SKM-1 (cell line): ENCODE results near the gene EGR1.

ENCODE experiments used
- DNase-seq: peaks from one replicate; lab custom pipeline; 2025; ENCODE audit not compliant: unreplicated experiment; lab: John Stamatoyannopoulos, UW

Gene EGR1

GRCh38 chr5:138465261-138466124, at the start of gene EGR1:
Gene EGR1 (plus strand): TSS chr5:138465479. CDS start chr5:138465762, 283 bp downstream.
- peak; percentile 86 for DNase-seq

- DNase-seq = no peak
Measured at GRCh38 chr5:138418444-138418843, 46.8 kb upstream of the EGR1 start.

- DNase-seq = no peak
Measured at GRCh38 chr5:138425079-138425478, 40.2 kb upstream of the EGR1 start.

GRCh38 chr5:138435943-138436342, 29.3 kb upstream of the EGR1 start:
- DNase-seq = no peak

GRCh38 chr5:138438003-138438723, 27.1 kb upstream of the EGR1 start:
- DNase-seq = no peak

- no peak for DNase-seq
Measured at GRCh38 chr5:138438724-138439476, 26.4 kb upstream of the EGR1 start, which contains the start of gene REEP2. Gene REEP2 (plus strand): TSS chr5:138439057. CDS start chr5:138439209, 152 bp downstream.

- DNase-seq = no peak
Measured at GRCh38 chr5:138439477-138440158, 25.7 kb upstream of the EGR1 start.

- no peak for DNase-seq
Measured at GRCh38 chr5:138440159-138441073, 24.9 kb upstream of the EGR1 start.

- no peak for DNase-seq
Measured at GRCh38 chr5:138441221-138441620, 24.1 kb upstream of the EGR1 start.

GRCh38 chr5:138444078-138444773, 21.1 kb upstream of the EGR1 start:
- no peak for DNase-seq

GRCh38 chr5:138444774-138445546, 20.3 kb upstream of the EGR1 start:
- no peak for DNase-seq

GRCh38 chr5:138445547-138446271, 19.6 kb upstream of the EGR1 start:
- DNase-seq = no peak

GRCh38 chr5:138448070-138448469, 17.2 kb upstream of the EGR1 start:
- DNase-seq = no peak

- no peak for DNase-seq
Measured at GRCh38 chr5:138448481-138449398, 16.5 kb upstream of the EGR1 start.

- DNase-seq = peak; percentile 72
Measured at GRCh38 chr5:138449501-138450239, 15.6 kb upstream of the EGR1 start.

GRCh38 chr5:138450971-138451370, 14.3 kb upstream of the EGR1 start:
- no peak for DNase-seq
